COLO668 (cell line): Measurements from ENCODE around the gene HPN.
A peak's percentile ranks its signal among the peaks of the same experiment; 100 is the strongest.

Source experiments
- DNase-seq: peaks from one replicate; lab custom pipeline; 2025; ENCODE audit not compliant: unreplicated experiment; lab: John Stamatoyannopoulos, UW

The HPN gene

GRCh38 chr19:35080613-35081170, 39.2 kb downstream of the HPN start:
- DNase-seq, result no peak

GRCh38 chr19:35081201-35081600, 39.7 kb downstream of the HPN start:
- no peak for DNase-seq

- DNase-seq, result no peak
These were observed 42.4 kb downstream of the HPN start for GRCh38 chr19:35083691-35084508.

GRCh38 chr19:35084509-35084762, 42.9 kb downstream of the HPN start:
- DNase-seq, result no peak

- no peak for DNase-seq
These were observed 44.4 kb downstream of the HPN start for GRCh38 chr19:35085947-35086346.

GRCh38 chr19:35086455-35086854, 44.9 kb downstream of the HPN start:
- no peak for DNase-seq

GRCh38 chr19:35087393-35087792, 45.9 kb downstream of the HPN start:
- no peak for DNase-seq

GRCh38 chr19:35088131-35088913, 46.8 kb downstream of the HPN start:
- no peak for DNase-seq

GRCh38 chr19:35089554-35089953, 48.0 kb downstream of the HPN start:
- no peak for DNase-seq

- DNase-seq, result no peak
These were observed 48.6 kb downstream of the HPN start for GRCh38 chr19:35090160-35090505.

GRCh38 chr19:35090506-35091214, 49.1 kb downstream of the HPN start:
- peak; percentile 41 for DNase-seq

- no peak for DNase-seq
These were observed 51.9 kb downstream of the HPN start for GRCh38 chr19:35093430-35093829.

- DNase-seq, result no peak
These were observed 52.6 kb downstream of the HPN start for GRCh38 chr19:35093941-35094647.

GRCh38 chr19:35094656-35095055, 53.1 kb downstream of the HPN start:
- DNase-seq, result no peak

- DNase-seq, result no peak
These were observed 54.3 kb downstream of the HPN start for GRCh38 chr19:35095667-35096368.

GRCh38 chr19:35098413-35099049, 57.0 kb downstream of the HPN start:
- peak; percentile 4 for DNase-seq

- no peak for DNase-seq
These were observed 57.8 kb downstream of the HPN start for GRCh38 chr19:35099155-35099896.

GRCh38 chr19:35099897-35100275, 58.4 kb downstream of the HPN start:
- DNase-seq, result no peak
